ENCODE results near the gene RNU6-9. TPM values are rescaled to one million over a fixed set of nuclear protein-coding genes. Genes with fewer than 3 reads are reported as not detected.

The RNU6-9 gene
- total RNA-seq, 1 donor from 2014 or later: not detected

- H3K4me1 Mint-ChIP-seq: no peaks in the 10 kb centered on the region
- no peaks in the 10 kb centered on the region for H3K27me3 Mint-ChIP-seq (ENCODE audit: low read depth)
- no peak for TF ChIP-seq CTCF (conservative IDR thresholded peaks at IDR 0.05)
- no peak for DNase-seq (ENCODE audit: low read depth, low spot score)
- no peak overlapping the region for H3K27ac Mint-ChIP-seq (ENCODE audit: unreplicated experiment)
- H3K36me3 Mint-ChIP-seq (ENCODE audit: low read depth): no peaks in the 10 kb centered on the region
- H3K4me3 Mint-ChIP-seq: no peak overlapping the region
- H3K9me3 Mint-ChIP-seq: no peaks in the 10 kb centered on the region
These were observed 11.8 kb upstream of the RNU6-9 start for GRCh38 chr19:881385-882071.

- no peaks in the 10 kb centered on the region for H3K9me3 Mint-ChIP-seq
- no peak overlapping the region for H3K4me3 Mint-ChIP-seq
- no peak for DNase-seq (ENCODE audit: low read depth, low spot score)
- TF ChIP-seq CTCF (conservative IDR thresholded peaks at IDR 0.05): no peak
- H3K27ac Mint-ChIP-seq (ENCODE audit: unreplicated experiment): no peak overlapping the region
- no peaks in the 10 kb centered on the region for H3K27me3 Mint-ChIP-seq (ENCODE audit: low read depth)
- no peaks in the 10 kb centered on the region for H3K36me3 Mint-ChIP-seq (ENCODE audit: low read depth)
- H3K4me1 Mint-ChIP-seq: no peaks in the 10 kb centered on the region
These were observed 10.3 kb upstream of the RNU6-9 start for GRCh38 chr19:882871-883497.

GRCh38 chr19:883661-884211 is 9.5 kb upstream of the RNU6-9 start:
- Mint-ChIP-seq H3K9me3 (no peaks in the 10 kb centered on the region), H3K36me3 (ENCODE audit: low read depth) (no peaks in the 10 kb centered on the region), H3K27me3 (ENCODE audit: low read depth) (no peaks in the 10 kb centered on the region), H3K4me1 (no peaks in the 10 kb centered on the region), H3K27ac (ENCODE audit: unreplicated experiment) (no peak overlapping the region), H3K4me3 (no peak overlapping the region)
- TF ChIP-seq CTCF (conservative IDR thresholded peaks at IDR 0.05): no peak
- DNase-seq (ENCODE audit: low read depth, low spot score): no peak

GRCh38 chr19:884420-885211 is 8.7 kb upstream of the RNU6-9 start:
- no peaks in the 10 kb centered on the region for H3K36me3 Mint-ChIP-seq (ENCODE audit: low read depth)
- no peaks in the 10 kb centered on the region for H3K4me1 Mint-ChIP-seq
- H3K9me3 Mint-ChIP-seq: no peaks in the 10 kb centered on the region
- DNase-seq (ENCODE audit: low read depth, low spot score): no peak
- H3K27me3 Mint-ChIP-seq (ENCODE audit: low read depth): no peaks in the 10 kb centered on the region
- no peak overlapping the region for H3K27ac Mint-ChIP-seq (ENCODE audit: unreplicated experiment)
- no peak overlapping the region for H3K4me3 Mint-ChIP-seq
- TF ChIP-seq CTCF (conservative IDR thresholded peaks at IDR 0.05): no peak

GRCh38 chr19:885536-886224 is 7.6 kb upstream of the RNU6-9 start:
- Mint-ChIP-seq H3K9me3 (no peaks in the 10 kb centered on the region), H3K27me3 (ENCODE audit: low read depth) (no peaks in the 10 kb centered on the region), H3K4me3 (no peak overlapping the region), H3K4me1 (no peaks in the 10 kb centered on the region), H3K27ac (ENCODE audit: unreplicated experiment) (no peak overlapping the region), H3K36me3 (ENCODE audit: low read depth) (no peaks in the 10 kb centered on the region)
- no peak for DNase-seq (ENCODE audit: low read depth, low spot score)
- TF ChIP-seq CTCF (conservative IDR thresholded peaks at IDR 0.05): no peak
